BLaER1 (cell line): Measurements from ENCODE around the gene DCBLD1.

ENCODE experiments used
- H3K27ac ChIP-seq: shearing (Covaris generic); formaldehyde crosslinking; 2 replicates; pipeline ENCODE4 v1.8.1; 2022
- H3K27me3 ChIP-seq: shearing (Covaris generic); formaldehyde crosslinking; 2 replicates; pipeline ENCODE4 v1.8.1; 2022
- H3K36me3 ChIP-seq: shearing (Covaris generic); formaldehyde crosslinking; 2 replicates; pipeline ENCODE4 v1.8.1; 2022
- H3K4me1 ChIP-seq: shearing (Covaris generic); formaldehyde crosslinking; 2 replicates; pipeline ENCODE4 v1.8.1; 2022
- H3K4me2 ChIP-seq: shearing (Covaris generic); formaldehyde crosslinking; 2 replicates; pipeline ENCODE4 v1.8.1; 2022
- H3K4me3 ChIP-seq: shearing (Covaris generic); formaldehyde crosslinking; 2 replicates; pipeline ENCODE4 v1.8.1; 2022
- H3K9ac ChIP-seq: shearing (Covaris generic); formaldehyde crosslinking; 2 replicates; pipeline ENCODE4 v1.8.1; 2022
- H3K9me3 ChIP-seq: shearing (Covaris generic); formaldehyde crosslinking; 2 replicates; pipeline ENCODE4 v1.8.1; 2022
- H4K20me1 ChIP-seq: shearing (Covaris generic); formaldehyde crosslinking; 2 replicates; pipeline ENCODE4 v1.8.1; 2022
- Cebpa-rat ChIP-seq: shearing (Covaris generic); IDR thresholded peaks from 2 replicates; pipeline ENCODE4 v1.8.1; 2022

DCBLD1 gene

DNA sequence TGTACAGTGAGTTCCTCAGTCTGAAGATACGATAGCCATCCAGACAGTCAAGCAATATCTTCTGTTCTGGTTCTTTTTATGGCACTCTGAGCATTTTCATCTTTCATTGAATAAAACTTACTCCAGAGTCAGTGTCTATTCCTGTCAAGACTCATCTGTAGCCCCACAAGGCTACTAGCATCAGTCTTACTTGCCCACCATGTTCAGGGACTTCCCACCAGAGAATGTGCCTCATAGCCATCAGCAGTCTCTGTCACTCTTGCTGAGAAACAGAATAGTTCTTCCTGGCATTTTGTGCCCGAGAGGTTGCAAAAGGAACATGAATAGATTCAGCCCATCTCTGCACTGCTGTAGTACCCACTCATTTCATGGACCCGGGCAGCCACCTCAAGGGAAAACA, 12.7 kb upstream of the DCBLD1 start:
- Histone ChIP-seq H3K4me1 (no peaks in the 10 kb centered on the region), H3K9ac (no peak overlapping the region)

DNA sequence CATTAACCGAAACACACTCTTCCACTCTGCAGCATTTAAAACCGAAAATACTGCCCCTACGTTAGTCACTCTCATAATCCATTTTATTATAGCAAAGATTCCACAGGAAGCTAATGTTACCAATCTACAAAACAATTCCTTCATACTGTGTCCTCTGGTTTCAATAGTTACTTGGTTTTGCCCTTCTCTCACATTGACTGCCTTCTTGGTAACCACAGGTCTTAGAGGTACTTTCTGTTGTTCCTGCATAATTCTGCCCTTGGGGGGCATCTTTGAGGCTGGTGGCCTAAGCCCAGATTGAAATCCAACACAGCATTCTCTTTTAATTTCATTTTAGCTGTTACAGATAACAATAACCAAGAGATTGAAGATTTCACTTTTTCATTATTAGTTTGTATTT, 9.8 kb upstream of the DCBLD1 start:
- Histone ChIP-seq H3K9ac (no peak overlapping the region), H4K20me1 (no peaks in the 10 kb centered on the region)
- no peak for TF ChIP-seq Cebpa-rat

More for the DNA sequence above, 12.7 kb upstream of the DCBLD1 start:
- Histone ChIP-seq H3K4me2 (no peak overlapping the region), H3K36me3 (no peaks in the 10 kb centered on the region), H3K27ac (no peak overlapping the region), H4K20me1 (no peaks in the 10 kb centered on the region), H3K27me3 (no peaks in the 10 kb centered on the region), H3K9me3 (no peaks in the 10 kb centered on the region), H3K4me3 (no peak overlapping the region)
- TF ChIP-seq Cebpa-rat = no peak

DNA sequence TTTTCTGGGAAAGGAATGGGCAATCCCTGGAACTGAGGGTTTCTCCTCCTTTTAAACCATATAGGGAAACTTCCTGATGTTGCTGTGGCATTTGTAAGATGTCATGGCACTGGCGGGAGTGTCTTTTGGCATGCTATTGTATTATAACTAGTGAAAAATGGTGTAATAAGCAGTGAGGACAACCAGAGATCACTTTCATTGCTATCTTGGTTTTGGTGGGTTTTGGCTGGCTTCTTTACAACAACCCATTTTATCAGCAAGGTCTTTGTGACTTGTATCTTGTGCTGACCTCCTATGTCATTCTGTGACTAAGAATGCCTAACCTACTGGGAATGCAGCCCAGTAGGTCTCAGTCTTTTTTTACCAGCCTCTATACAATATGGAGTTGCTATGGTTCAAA, 9.1 kb upstream of the DCBLD1 start:
- no peak for TF ChIP-seq Cebpa-rat

More for the DNA sequence above, 9.8 kb upstream of the DCBLD1 start:
- Histone ChIP-seq H3K4me3 (no peak overlapping the region), H3K9me3 (no peaks in the 10 kb centered on the region), H3K27ac (no peak overlapping the region), H3K27me3 (no peaks in the 10 kb centered on the region), H3K4me2 (no peak overlapping the region), H3K36me3 (no peaks in the 10 kb centered on the region), H3K4me1 (no peaks in the 10 kb centered on the region)

DNA sequence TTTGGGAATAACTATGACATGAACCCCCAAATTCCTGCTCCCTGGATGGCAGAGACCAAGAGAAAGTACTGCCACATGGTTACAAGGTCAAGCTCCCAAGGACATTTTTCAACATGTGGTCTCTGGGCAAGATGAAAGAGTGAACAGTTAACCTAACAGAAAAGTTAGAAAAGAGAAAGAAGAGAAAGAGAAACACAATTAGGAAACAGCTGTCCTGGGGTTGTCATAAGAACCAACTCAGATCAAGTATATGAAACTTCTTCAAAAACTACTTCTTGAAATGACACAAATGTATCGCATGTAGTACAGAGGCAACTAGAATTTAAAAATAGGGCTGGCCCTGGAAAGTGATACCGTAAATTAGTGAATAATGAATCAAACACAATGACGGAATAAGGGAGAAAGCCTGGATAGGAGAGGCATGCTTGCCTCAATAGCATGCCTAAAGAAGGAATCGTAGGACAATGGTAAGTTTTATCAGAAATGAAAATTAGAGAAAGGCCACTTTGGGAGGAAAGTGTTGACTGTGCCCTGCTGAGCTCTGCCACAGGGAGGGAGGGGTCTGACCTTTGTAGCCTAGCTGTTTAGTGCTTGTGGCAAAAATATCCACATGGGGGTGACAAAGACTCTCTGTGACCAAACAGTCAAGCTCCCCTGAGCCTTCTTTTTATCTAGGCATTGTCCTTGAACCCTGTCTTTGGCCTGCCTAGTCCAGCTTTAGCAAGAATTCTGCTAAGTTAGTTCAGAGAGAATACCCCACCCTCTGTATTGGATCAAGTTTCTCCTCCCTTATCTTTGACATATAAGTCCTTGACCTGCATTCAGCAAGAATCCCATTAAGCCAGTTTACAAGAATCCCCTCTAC, 4.3 kb upstream of the DCBLD1 start:
- Histone ChIP-seq H3K9me3 (peaks cover 8% of the 10 kb centered on the region; the same call in 1 of the 2 replicates), H3K27ac (no peak overlapping the region), H3K4me2 (no peak overlapping the region), H3K9ac (no peak overlapping the region), H3K4me3 (no peak overlapping the region), H4K20me1 (no peaks in the 10 kb centered on the region), H3K27me3 (peaks cover 21% of the 10 kb centered on the region), H3K4me1 (peaks cover 3% of the 10 kb centered on the region; the same call in 1 of the 2 replicates), H3K36me3 (no peaks in the 10 kb centered on the region)
- TF ChIP-seq Cebpa-rat = no peak

More for the DNA sequence above, 9.1 kb upstream of the DCBLD1 start:
- no peak overlapping the region for H3K27ac ChIP-seq
- no peaks in the 10 kb centered on the region for H3K4me1 ChIP-seq
- H3K4me3 ChIP-seq = no peak overlapping the region
- H3K9me3 ChIP-seq = no peaks in the 10 kb centered on the region
- no peaks in the 10 kb centered on the region for H3K36me3 ChIP-seq
- H3K4me2 ChIP-seq = no peak overlapping the region
- H3K27me3 ChIP-seq = no peaks in the 10 kb centered on the region
- no peaks in the 10 kb centered on the region for H4K20me1 ChIP-seq
- H3K9ac ChIP-seq = no peak overlapping the region

DNA sequence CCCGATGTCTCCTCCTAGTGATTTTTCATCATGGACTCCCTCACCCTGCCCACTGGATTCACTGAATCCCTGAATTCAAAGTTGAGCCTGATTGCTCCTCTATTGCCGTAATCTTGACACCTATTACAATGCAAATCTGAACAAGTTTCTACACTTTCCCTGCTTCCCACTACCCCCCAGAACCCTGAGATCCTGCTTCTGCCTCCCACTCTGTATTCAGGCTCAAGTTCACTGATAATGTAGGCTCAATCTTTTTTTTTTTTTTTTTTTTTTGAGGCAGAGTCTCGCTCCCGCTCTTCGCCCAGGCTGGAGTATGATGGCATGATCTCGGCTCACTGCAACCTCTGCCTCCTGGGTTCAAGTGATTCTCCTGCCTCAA, 3.6 kb upstream of the DCBLD1 start:
- Histone ChIP-seq H3K27me3 (peaks cover 27% of the 10 kb centered on the region), H3K4me1 (peaks cover 8% of the 10 kb centered on the region; the same call in 1 of the 2 replicates), H3K9ac (no peak overlapping the region), H3K9me3 (peaks cover 8% of the 10 kb centered on the region; the same call in 1 of the 2 replicates), H4K20me1 (no peaks in the 10 kb centered on the region), H3K4me3 (no peak overlapping the region), H3K27ac (no peak overlapping the region), H3K4me2 (no peak overlapping the region), H3K36me3 (no peaks in the 10 kb centered on the region)
- no peak for TF ChIP-seq Cebpa-rat

DNA sequence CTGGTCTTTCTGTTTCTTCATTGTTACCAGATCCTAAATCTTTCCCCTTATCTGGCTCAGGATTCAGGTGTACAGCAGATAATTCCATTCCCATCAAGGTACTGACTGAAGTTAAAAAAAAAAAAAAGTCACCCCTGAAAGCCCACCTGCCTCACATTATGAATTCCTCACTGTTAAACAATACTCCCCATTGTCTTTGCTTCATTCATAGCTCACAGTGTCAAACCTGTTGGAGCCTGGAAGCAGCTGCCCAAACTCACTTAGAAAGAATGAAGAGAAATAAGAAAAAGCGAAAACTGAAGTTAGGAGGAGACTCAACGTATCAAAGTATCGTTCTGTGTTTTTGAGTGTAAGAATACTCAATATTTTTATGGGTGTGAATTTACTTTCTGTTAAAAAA, 1.8 kb upstream of the DCBLD1 start:
- Histone ChIP-seq H3K9me3 (peaks cover 8% of the 10 kb centered on the region; the same call in 1 of the 2 replicates), H3K4me1 (peaks cover 8% of the 10 kb centered on the region; the same call in 1 of the 2 replicates), H3K4me2 (no peak overlapping the region)

DNA sequence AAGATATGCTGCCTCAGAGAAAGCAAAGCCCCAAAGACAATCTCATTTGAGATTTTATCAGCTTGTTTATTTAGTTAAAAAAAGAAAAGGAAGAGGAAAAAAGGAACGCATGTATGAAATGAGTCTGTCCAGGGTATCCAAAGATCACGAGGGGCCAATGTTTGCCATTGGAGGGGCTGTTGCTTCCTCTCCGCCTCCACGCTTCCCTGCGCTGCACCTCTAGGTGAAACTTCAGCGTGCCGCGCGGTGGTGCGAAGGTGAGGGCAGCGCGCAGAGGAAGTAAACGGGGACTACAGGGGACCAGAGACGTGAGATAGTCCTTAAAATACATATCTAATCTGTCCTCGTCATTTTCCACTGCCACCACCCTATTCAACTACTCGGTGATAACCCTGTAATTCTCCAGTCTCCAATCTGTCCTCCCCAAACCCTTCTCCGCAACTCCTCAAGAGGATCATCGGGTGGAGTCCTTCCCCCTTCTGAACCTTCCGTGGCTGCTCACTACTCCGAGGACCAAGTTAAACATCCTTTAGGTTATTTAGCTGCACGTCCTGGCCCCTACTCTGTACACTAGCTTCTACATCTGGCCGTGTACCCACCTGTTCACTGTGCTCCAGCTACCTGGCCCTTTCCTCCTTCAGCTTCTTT, 1.1 kb upstream of the DCBLD1 start:
- Histone ChIP-seq H3K9ac (no peak overlapping the region), H3K4me1 (peaks cover 8% of the 10 kb centered on the region; the same call in 1 of the 2 replicates), H3K36me3 (no peaks in the 10 kb centered on the region), H3K27ac (no peak overlapping the region), H3K4me2 (no peak overlapping the region), H4K20me1 (no peaks in the 10 kb centered on the region), H3K4me3 (no peak overlapping the region), H3K9me3 (peaks cover 8% of the 10 kb centered on the region; the same call in 1 of the 2 replicates), H3K27me3 (peaks cover 40% of the 10 kb centered on the region)
- no peak for TF ChIP-seq Cebpa-rat

More for the DNA sequence above, 1.8 kb upstream of the DCBLD1 start:
- Histone ChIP-seq H3K27me3 (peaks cover 40% of the 10 kb centered on the region), H3K9ac (no peak overlapping the region), H4K20me1 (no peaks in the 10 kb centered on the region), H3K4me3 (no peak overlapping the region), H3K36me3 (no peaks in the 10 kb centered on the region), H3K27ac (no peak overlapping the region)
- TF ChIP-seq Cebpa-rat = no peak

DNA sequence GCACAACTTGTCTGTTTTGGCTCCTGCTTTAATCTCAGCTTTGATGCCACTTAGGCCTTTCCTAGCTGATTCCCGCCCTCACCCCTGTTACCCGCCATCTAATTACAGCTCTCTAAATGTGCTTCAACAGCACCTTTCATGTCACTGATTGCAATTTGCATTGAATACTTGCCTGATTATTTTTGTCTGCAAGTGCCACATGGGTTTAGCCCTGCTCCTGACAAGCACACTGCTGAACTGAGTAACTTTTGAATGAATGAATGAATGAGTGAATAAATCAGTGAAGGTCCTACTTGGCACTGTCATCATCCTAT, 591 bp upstream of the DCBLD1 start:
- Histone ChIP-seq H3K9ac (no peak overlapping the region), H3K27ac (no peak overlapping the region), H3K4me3 (no peak overlapping the region), H4K20me1 (no peaks in the 10 kb centered on the region), H3K9me3 (peaks cover 8% of the 10 kb centered on the region; the same call in 1 of the 2 replicates), H3K36me3 (no peaks in the 10 kb centered on the region), H3K4me1 (peaks cover 8% of the 10 kb centered on the region; the same call in 1 of the 2 replicates), H3K27me3 (peaks cover 40% of the 10 kb centered on the region), H3K4me2 (no peak overlapping the region)
- TF ChIP-seq Cebpa-rat = no peak

DNA sequence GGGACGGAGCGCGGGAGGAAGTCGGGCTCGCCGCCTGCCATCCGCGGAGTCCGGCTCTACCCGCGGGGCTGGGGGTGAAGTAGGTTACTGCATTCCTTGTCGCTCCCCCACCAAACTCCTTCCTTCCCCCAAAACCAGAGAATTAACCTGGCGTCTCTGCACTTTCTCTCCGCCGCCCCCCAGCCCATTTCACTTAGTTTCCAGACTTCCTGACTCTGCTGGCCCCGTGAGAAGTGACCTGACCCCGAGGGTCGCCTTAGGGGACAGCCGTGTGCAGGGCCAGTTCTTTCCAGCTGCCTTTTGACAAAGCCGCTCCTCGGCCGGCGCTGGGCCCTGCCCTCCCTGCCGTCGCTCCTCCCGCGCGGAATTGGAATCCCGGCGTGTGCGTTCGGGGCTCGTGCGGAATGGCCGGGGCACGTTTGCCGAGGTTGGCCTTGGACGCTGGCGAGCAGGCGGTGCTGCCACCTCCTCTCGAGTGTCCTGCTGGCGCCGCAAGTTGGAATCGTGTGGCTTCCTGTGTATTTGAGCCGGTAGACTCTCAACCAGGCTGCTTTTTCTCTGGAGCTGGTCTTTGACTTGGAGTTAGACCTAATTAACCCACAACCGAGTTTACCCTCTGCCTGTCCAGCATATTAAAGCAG, 650 bp downstream of the DCBLD1 start:
- Histone ChIP-seq H4K20me1 (no peaks in the 10 kb centered on the region), H3K4me1 (peaks cover 8% of the 10 kb centered on the region; the same call in 1 of the 2 replicates), H3K4me3 (peak overlapping the region; percentile 62), H3K27me3 (peaks cover 40% of the 10 kb centered on the region), H3K36me3 (no peaks in the 10 kb centered on the region), H3K27ac (no peak overlapping the region), H3K9me3 (peaks cover 8% of the 10 kb centered on the region; the same call in 1 of the 2 replicates), H3K9ac (peak overlapping the region; percentile 5; the same call in 1 of the 2 replicates), H3K4me2 (peak overlapping the region; percentile 87)
- no peak for TF ChIP-seq Cebpa-rat
